Activated CD4-positive, alpha-beta T cell treated with anti-CD3 and anti-CD28 coated beads, Interleukin-2, amount 50 U/mL, for 4 hours (primary cell): Measurements from ENCODE around the gene SIX1.

Experiments
- DNase-seq, 2 experiments: peaks; one replicate each; pipeline ENCODE4 v3.0.0-alpha.2; 2020

Gene SIX1

GRCh38 chr14:60648934-60649874 lies at the start of gene SIX1:
SIX1 (minus strand) TSS chr14:60649477; CDS start chr14:60649189, 288 bp downstream.
- no peak for DNase-seq

GRCh38 chr14:60695327-60695726 lies 46.0 kb upstream of the SIX1 start:
- DNase-seq, result no peak

- no peak for DNase-seq
These were observed 42.3 kb upstream of the SIX1 start for GRCh38 chr14:60691383-60692113.

- no peak for DNase-seq
These were observed 37.6 kb upstream of the SIX1 start for GRCh38 chr14:60686865-60687264.

- no peak for DNase-seq
These were observed 34.9 kb upstream of the SIX1 start for GRCh38 chr14:60684203-60684602.

GRCh38 chr14:60681271-60681670 lies 32.0 kb upstream of the SIX1 start:
- DNase-seq, result no peak

GRCh38 chr14:60680511-60680910 lies 31.2 kb upstream of the SIX1 start:
- DNase-seq, result no peak

GRCh38 chr14:60679566-60680258 lies 30.4 kb upstream of the SIX1 start:
- DNase-seq, result no peak

GRCh38 chr14:60677701-60678100 lies 28.4 kb upstream of the SIX1 start:
- DNase-seq, result no peak

- DNase-seq, result no peak
These were observed 21.7 kb upstream of the SIX1 start for GRCh38 chr14:60670989-60671388.

- DNase-seq, result no peak
These were observed 19.3 kb upstream of the SIX1 start for GRCh38 chr14:60668431-60669112.

GRCh38 chr14:60665177-60665550 lies 15.9 kb upstream of the SIX1 start:
- no peak for DNase-seq

- DNase-seq, result no peak
These were observed 13.7 kb upstream of the SIX1 start for GRCh38 chr14:60662982-60663381.

- DNase-seq, result no peak
These were observed 12.4 kb upstream of the SIX1 start for GRCh38 chr14:60661721-60662120.

GRCh38 chr14:60658909-60659585 lies 9.8 kb upstream of the SIX1 start:
- DNase-seq, result no peak

- DNase-seq, result no peak
These were observed 9.0 kb upstream of the SIX1 start for GRCh38 chr14:60658211-60658690.

GRCh38 chr14:60657456-60658210 lies 8.4 kb upstream of the SIX1 start:
- no peak for DNase-seq

- DNase-seq, result no peak
These were observed 7.6 kb upstream of the SIX1 start for GRCh38 chr14:60656686-60657455.

GRCh38 chr14:60655898-60656685 lies 6.8 kb upstream of the SIX1 start:
- no peak for DNase-seq
